NCI-H446 treated with DMSO at 0.1 percent for 48 hours (cell line): ENCODE results near the gene CTSK.

Source experiments
- DNase-seq: peaks from one replicate; lab custom pipeline; 2025; lab: John Stamatoyannopoulos, UW

Gene CTSK

GRCh38 chr1:150760013-150760412 lies 48.0 kb downstream of the CTSK start:
- DNase-seq, result no peak

GRCh38 chr1:150753416-150753815 lies 54.6 kb downstream of the CTSK start:
- DNase-seq, result no peak

DNA sequence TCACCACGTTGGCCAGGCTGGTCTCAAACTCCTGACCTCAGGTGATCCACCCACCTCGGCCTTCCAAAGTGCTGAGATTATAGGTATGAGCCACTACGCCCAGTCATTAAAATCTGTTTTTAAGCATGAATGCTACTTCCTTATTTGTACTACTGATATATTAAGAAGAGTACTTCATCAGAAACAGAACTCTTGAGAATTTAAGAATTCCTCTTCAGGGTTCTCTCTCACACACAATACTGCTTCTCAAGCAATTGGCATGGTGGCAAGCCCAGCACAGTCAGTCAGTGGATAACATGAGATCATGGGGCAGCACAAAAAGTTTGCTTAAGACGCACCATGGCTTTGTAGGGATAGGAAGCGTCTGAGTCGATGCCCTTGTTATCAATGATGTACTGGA lies 56.6 kb downstream of the CTSK start:
- DNase-seq, result no peak

- no peak for DNase-seq
Measured at GRCh38 chr1:150749720-150750311, 58.2 kb downstream of the CTSK start.

GRCh38 chr1:150748878-150749719 lies 59.0 kb downstream of the CTSK start:
- no peak for DNase-seq
